ENCODE results near the gene PLAU.

PLAU gene

GRCh38 chr10:73876157-73876556 lies 34.8 kb upstream of the PLAU start:
- H4K20me1 ChIP-seq (ENCODE audit: insufficient read depth, low read length), result no peaks in the 10 kb centered on the region
- no peak overlapping the region for H3K4me3 ChIP-seq (ENCODE audit: low read length)
- no peaks in the 10 kb centered on the region for H3K36me3 ChIP-seq (replicated peaks; ENCODE audit: low read depth, low read length)
- H3K4me2 ChIP-seq (ENCODE audit: low read length), result no peak overlapping the region
- no peaks in the 10 kb centered on the region for H3K79me2 ChIP-seq (ENCODE audit: low read length)
- no peak for TF ChIP-seq EZH2phosphoT487 (IDR thresholded peaks at IDR 0.05; ENCODE audit: low read depth)
- TF ChIP-seq, protein P1, sequence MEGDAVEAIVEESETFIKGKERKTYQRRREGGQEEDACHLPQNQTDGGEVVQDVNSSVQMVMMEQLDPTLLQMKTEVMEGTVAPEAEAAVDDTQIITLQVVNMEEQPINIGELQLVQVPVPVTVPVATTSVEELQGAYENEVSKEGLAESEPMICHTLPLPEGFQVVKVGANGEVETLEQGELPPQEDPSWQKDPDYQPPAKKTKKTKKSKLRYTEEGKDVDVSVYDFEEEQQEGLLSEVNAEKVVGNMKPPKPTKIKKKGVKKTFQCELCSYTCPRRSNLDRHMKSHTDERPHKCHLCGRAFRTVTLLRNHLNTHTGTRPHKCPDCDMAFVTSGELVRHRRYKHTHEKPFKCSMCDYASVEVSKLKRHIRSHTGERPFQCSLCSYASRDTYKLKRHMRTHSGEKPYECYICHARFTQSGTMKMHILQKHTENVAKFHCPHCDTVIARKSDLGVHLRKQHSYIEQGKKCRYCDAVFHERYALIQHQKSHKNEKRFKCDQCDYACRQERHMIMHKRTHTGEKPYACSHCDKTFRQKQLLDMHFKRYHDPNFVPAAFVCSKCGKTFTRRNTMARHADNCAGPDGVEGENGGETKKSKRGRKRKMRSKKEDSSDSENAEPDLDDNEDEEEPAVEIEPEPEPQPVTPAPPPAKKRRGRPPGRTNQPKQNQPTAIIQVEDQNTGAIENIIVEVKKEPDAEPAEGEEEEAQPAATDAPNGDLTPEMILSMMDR (IDR thresholded peaks at IDR 0.05; ENCODE audit: low read depth, low read length), result no peak
- no peak overlapping the region for H2AFZ ChIP-seq (ENCODE audit: low read depth, low read length)
- H3K9me3 ChIP-seq (ENCODE audit: insufficient read depth, low read length), result no peaks in the 10 kb centered on the region
- H3K27ac ChIP-seq (ENCODE audit: low read length), result no peak overlapping the region
- no peak overlapping the region for H3K9ac ChIP-seq (ENCODE audit: low read length)
- H3K4me1 ChIP-seq (ENCODE audit: low read length), result peaks cover 8% of the 10 kb centered on the region
- no peaks in the 10 kb centered on the region for H3K27me3 ChIP-seq (ENCODE audit: low read depth, low read length)

DNA sequence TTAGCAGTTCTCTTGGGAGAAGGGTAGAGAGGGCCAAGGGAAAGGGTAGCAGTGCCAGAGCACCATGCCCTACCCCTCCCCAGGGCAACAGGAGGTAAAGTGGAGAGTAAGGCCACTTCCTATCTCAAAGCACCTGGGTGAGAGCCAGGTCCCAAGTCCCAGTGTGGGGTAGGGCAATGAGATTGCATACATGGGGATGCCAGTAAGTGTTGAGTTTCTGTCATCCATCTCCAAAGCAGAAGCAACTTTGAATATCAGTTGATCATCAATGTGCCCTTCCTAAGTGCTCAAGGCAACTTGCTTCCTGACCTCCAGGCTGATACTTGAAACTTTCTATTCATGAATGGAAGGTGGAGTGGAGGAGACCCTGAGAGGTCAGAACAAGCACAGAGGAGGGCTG lies 34.4 kb upstream of the PLAU start:
- TF ChIP-seq, protein P1 (IDR thresholded peaks at IDR 0.05; ENCODE audit: low read depth, low read length), result no peak
- TF ChIP-seq EZH2phosphoT487 (IDR thresholded peaks at IDR 0.05; ENCODE audit: low read depth), result no peak
- H3K27ac ChIP-seq (ENCODE audit: low read length), result no peak overlapping the region
- H3K4me2 ChIP-seq (ENCODE audit: low read length), result no peak overlapping the region
- no peaks in the 10 kb centered on the region for H3K79me2 ChIP-seq (ENCODE audit: low read length)
- no peak overlapping the region for H3K9ac ChIP-seq (ENCODE audit: low read length)
- no peak overlapping the region for H3K4me3 ChIP-seq (ENCODE audit: low read length)
- no peaks in the 10 kb centered on the region for H3K9me3 ChIP-seq (ENCODE audit: insufficient read depth, low read length)
- H3K36me3 ChIP-seq (replicated peaks; ENCODE audit: low read depth, low read length), result no peaks in the 10 kb centered on the region
- no peaks in the 10 kb centered on the region for H4K20me1 ChIP-seq (ENCODE audit: insufficient read depth, low read length)
- H3K4me1 ChIP-seq (ENCODE audit: low read length), result peaks cover 8% of the 10 kb centered on the region
- no peak overlapping the region for H2AFZ ChIP-seq (ENCODE audit: low read depth, low read length)
- H3K27me3 ChIP-seq (ENCODE audit: low read depth, low read length), result no peaks in the 10 kb centered on the region

- Histone ChIP-seq H3K4me1 (ENCODE audit: low read length) (peaks cover 8% of the 10 kb centered on the region), H3K36me3 (replicated peaks; ENCODE audit: low read depth, low read length) (no peaks in the 10 kb centered on the region), H3K4me3 (ENCODE audit: low read length) (no peak overlapping the region), H3K9ac (ENCODE audit: low read length) (no peak overlapping the region), H3K27me3 (ENCODE audit: low read depth, low read length) (no peaks in the 10 kb centered on the region), H2AFZ (ENCODE audit: low read depth, low read length) (no peak overlapping the region), H3K9me3 (ENCODE audit: insufficient read depth, low read length) (no peaks in the 10 kb centered on the region), H3K79me2 (ENCODE audit: low read length) (no peaks in the 10 kb centered on the region), H4K20me1 (ENCODE audit: insufficient read depth, low read length) (no peaks in the 10 kb centered on the region), H3K4me2 (ENCODE audit: low read length) (no peak overlapping the region), H3K27ac (ENCODE audit: low read length) (no peak overlapping the region)
- TF ChIP-seq EZH2phosphoT487 (IDR thresholded peaks at IDR 0.05; ENCODE audit: low read depth), result no peak
Observed at GRCh38 chr10:73876971-73877370, 34.0 kb upstream of the PLAU start.

- Histone ChIP-seq H3K4me2 (ENCODE audit: low read length) (no peak overlapping the region), H3K27ac (ENCODE audit: low read length) (no peak overlapping the region), H3K79me2 (ENCODE audit: low read length) (no peaks in the 10 kb centered on the region), H3K4me3 (ENCODE audit: low read length) (no peak overlapping the region), H3K36me3 (replicated peaks; ENCODE audit: low read depth, low read length) (no peaks in the 10 kb centered on the region), H3K4me1 (ENCODE audit: low read length) (peaks cover 8% of the 10 kb centered on the region), H4K20me1 (ENCODE audit: insufficient read depth, low read length) (no peaks in the 10 kb centered on the region), H2AFZ (ENCODE audit: low read depth, low read length) (no peak overlapping the region), H3K9ac (ENCODE audit: low read length) (no peak overlapping the region), H3K9me3 (ENCODE audit: insufficient read depth, low read length) (no peaks in the 10 kb centered on the region), H3K27me3 (ENCODE audit: low read depth, low read length) (no peaks in the 10 kb centered on the region)
- TF ChIP-seq, protein P1 (IDR thresholded peaks at IDR 0.05; ENCODE audit: low read depth, low read length), result no peak
- TF ChIP-seq EZH2phosphoT487 (IDR thresholded peaks at IDR 0.05; ENCODE audit: low read depth), result no peak
Observed at GRCh38 chr10:73877533-73878160, 33.3 kb upstream of the PLAU start.
